Naive thymus-derived CD4-positive, alpha-beta T cell (primary cell): ENCODE data around the gene FOXO3. TPM values are rescaled to one million over a fixed set of nuclear protein-coding genes. Genes with fewer than 3 reads are reported as not detected.
"Not testable (repeated sequence)": the region's sequence is repeated elsewhere in the genome, so short reads cannot be mapped to it uniquely, and the experiment has no call there.

Experiments used
- ATAC-seq: fragments of 150-1000 bp; cut with Tn5 transposase; 2 replicates; pipeline ENCODE4 v1.10.0; 2021; ENCODE audit warnings: mild to moderate bottlenecking, moderate library complexity
- CTCF ChIA-PET: fragments of 350-600 bp; sonication (Branson Sonifier 250); formaldehyde crosslinking; loops from one replicate; lab custom pipeline; 2021; ENCODE audit warnings: antibody characterized with exemption; lab: Charles Lee
- POLR2A ChIA-PET: fragments of 350-600 bp; sonication (Branson Sonifier 250); formaldehyde crosslinking; loops from one replicate; lab custom pipeline; 2021; ENCODE audit warnings: antibody characterized with exemption, inconsistent platforms; lab: Charles Lee
- DNase-seq, 9 donors: peaks; one replicate each; pipeline versions ENCODE4 v3.0.0 to v3.0.0-alpha.2; 2020 to 2022; ENCODE audit warnings: mixed read lengths in 1 of 9
- H3K27ac ChIP-seq: one replicate; pipeline ENCODE4 v1.7.0; 2013; ENCODE audit warnings: mild to moderate bottlenecking, low read depth, low read length, moderate library complexity
- H3K27me3 ChIP-seq, 2 donors: one replicate each; pipeline ENCODE4 v1.7.0; 2013; ENCODE audit warnings: low read length in 2 of 2, mild to moderate bottlenecking in 2 of 2, moderate library complexity in 2 of 2; ENCODE audit not compliant: control insufficient read depth in 2 of 2, insufficient read depth in 2 of 2
- H3K36me3 ChIP-seq, 3 experiments: 1 replicate in 2 of 3; 2 replicates in 1 of 3; pipeline ENCODE4 v1.7.0; 2013; ENCODE audit warnings: low read length in 3 of 3, mild to moderate bottlenecking in 3 of 3, moderate library complexity in 1 of 3; ENCODE audit not compliant: insufficient read depth in 3 of 3, control insufficient read depth in 2 of 3
- H3K4me1 ChIP-seq, 2 donors: one replicate each; pipeline ENCODE4 v1.7.0; 2013; ENCODE audit warnings: low read length in 2 of 2, mild to moderate bottlenecking in 2 of 2, moderate library complexity in 1 of 2; ENCODE audit not compliant: control insufficient read depth in 2 of 2, insufficient read depth in 2 of 2
- H3K4me3 ChIP-seq: 2 replicates; pipeline ENCODE4 v1.7.0; 2013; ENCODE audit warnings: mild to moderate bottlenecking, low read length
- H3K9me3 ChIP-seq, 3 experiments: 1 replicate in 2 of 3; 2 replicates in 1 of 3; pipeline ENCODE4 v1.7.0; 2013; ENCODE audit warnings: low read length in 3 of 3; ENCODE audit not compliant: control insufficient read depth in 2 of 3
- H3K27ac Mint-ChIP-seq, 9 donors: one replicate each; pipeline ENCODE4 v1.8.0; 2020 to 2022; ENCODE audit warnings: mixed read lengths in 9 of 9, mild to moderate bottlenecking in 8 of 9, moderate library complexity in 5 of 9, inconsistent platforms in 2 of 9
- H3K27me3 Mint-ChIP-seq, 5 donors: one replicate each; pipeline ENCODE4 v1.8.0; 2021 to 2022; ENCODE audit warnings: mixed read lengths in 5 of 5, mild to moderate bottlenecking in 1 of 5
- H3K36me3 Mint-ChIP-seq, 5 donors: one replicate each; pipeline ENCODE4 v1.8.0; 2020 to 2022; ENCODE audit warnings: mixed read lengths in 5 of 5, mild to moderate bottlenecking in 3 of 5, inconsistent platforms in 1 of 5
- H3K4me1 Mint-ChIP-seq, 7 donors: one replicate each; pipeline ENCODE4 v1.8.0; 2020 to 2022; ENCODE audit warnings: mixed read lengths in 7 of 7, mild to moderate bottlenecking in 3 of 7, inconsistent platforms in 1 of 7
- H3K4me3 Mint-ChIP-seq, 10 donors: one replicate each; pipeline ENCODE4 v1.8.0; 2020 to 2022; ENCODE audit warnings: mild to moderate bottlenecking in 10 of 10, mixed read lengths in 10 of 10, moderate library complexity in 6 of 10, inconsistent platforms in 2 of 10
- H3K9me3 Mint-ChIP-seq, 11 donors: one replicate each; pipeline ENCODE4 v1.8.0; 2020 to 2022; ENCODE audit warnings: mixed read lengths in 11 of 11, mild to moderate bottlenecking in 4 of 11, inconsistent platforms in 1 of 11, moderate library complexity in 1 of 11
- intact Hi-C, 2 donors: fragments of 100-400 bp; cut with micrococcal nuclease; formaldehyde crosslinking; loops; one replicate each; pipeline ENCODE4 v1.15.1; 2023
- polyA plus RNA-seq, 2 donors: library from polyadenylated mRNA; unstranded; fragments of 300-500 nt; fragmentation: Illumina TruSeq; gene quantifications; one replicate each; pipeline ENCODE4 v1.2.3, GENCODE V29; 2021
- total RNA-seq, 6 experiments: library from RNA in 5 of 6; stranded (reverse) in 5 of 6; gene quantifications; 1 replicate in 5 of 6; 2 replicates in 1 of 6; pipeline ENCODE4 v1.2.3 and lab custom pipeline; 2021 to 2026

The FOXO3 gene
- total and polyA plus RNA-seq, 7 experiments from 2014 or later: 11.6 to 39.5 (median 20.5) TPM

- Histone ChIP-seq H3K9me3 (no peaks in the 10 kb centered on the region), H3K27ac (no peak overlapping the region), H3K4me3 (no peak overlapping the region), H3K4me1 (no peaks in the 10 kb centered on the region), H3K27me3 (no peaks in the 10 kb centered on the region), H3K36me3 (no peaks in the 10 kb centered on the region)
- ChIA-PET POLR2A (no interaction called here), CTCF (interaction anchor here (0.6 to 0.8 kb wide), 4 partner anchors 21 to 782 kb away, joined by 3 to 7 read pairs (median 5); no protein-coding TSS in a partner anchor)
- Mint-ChIP-seq H3K27ac (no peak overlapping the region), H3K4me3 (no peak overlapping the region), H3K36me3 (peaks cover 0 to 8% (median 2%) of the 10 kb centered on the region in 5 donors), H3K9me3 (no peaks in the 10 kb centered on the region), H3K4me1 (no peaks in the 10 kb centered on the region), H3K27me3 (peaks cover 0 to 9% (median 0%) of the 10 kb centered on the region in 5 donors)
- DNase-seq (peak in 3 of 9 donors; percentile 7 to 28 (median 17)), ATAC-seq (peak; percentile 47)
- intact Hi-C loops: loop anchor here (1.0 to 10.0 kb wide), 6 partner anchors 276 to 1392 kb away; no protein-coding TSS in a partner anchor
Observed at GRCh38 chr6:108526739-108527174, 34.0 kb upstream of the FOXO3 start.

- intact Hi-C loops: loop anchor here (10.0 kb wide), 2 partner anchors 544 to 1394 kb away; no protein-coding TSS in a partner anchor
- Mint-ChIP-seq H3K4me1 (no peaks in the 10 kb centered on the region), H3K9me3 (no peaks in the 10 kb centered on the region), H3K27ac (no peak overlapping the region), H3K27me3 (peaks cover 0 to 15% (median 0%) of the 10 kb centered on the region in 5 donors), H3K4me3 (no peak overlapping the region), H3K36me3 (no peaks in the 10 kb centered on the region)
- DNase-seq: no peak
- H3K36me3 ChIP-seq: no peaks in the 10 kb centered on the region
- no peak for ATAC-seq
- no peaks in the 10 kb centered on the region for H3K27me3 ChIP-seq
- ChIA-PET CTCF (no interaction called here), POLR2A (no interaction called here)
- no peak overlapping the region for H3K4me3 ChIP-seq
- no peaks in the 10 kb centered on the region for H3K4me1 ChIP-seq
- no peak overlapping the region for H3K27ac ChIP-seq
- H3K9me3 ChIP-seq: no peaks in the 10 kb centered on the region
Observed at GRCh38 chr6:108528878-108529277, 31.8 kb upstream of the FOXO3 start.

GRCh38 chr6:108531332-108531731 lies 29.4 kb upstream of the FOXO3 start:
- Mint-ChIP-seq H3K27me3 (peaks cover 0 to 22% (median 0%) of the 10 kb centered on the region in 5 donors), H3K36me3 (no peaks in the 10 kb centered on the region), H3K4me1 (no peaks in the 10 kb centered on the region), H3K9me3 (no peaks in the 10 kb centered on the region), H3K27ac (no peak overlapping the region), H3K4me3 (no peak overlapping the region)
- intact Hi-C loops: no loop called here
- no peak overlapping the region for H3K27ac ChIP-seq
- H3K36me3 ChIP-seq: no peaks in the 10 kb centered on the region
- no peak overlapping the region for H3K4me3 ChIP-seq
- DNase-seq (no peak), ATAC-seq (no peak)
- ChIA-PET CTCF (no interaction called here), POLR2A (no interaction called here)
- no peaks in the 10 kb centered on the region for H3K4me1 ChIP-seq
- H3K27me3 ChIP-seq: no peaks in the 10 kb centered on the region
- no peaks in the 10 kb centered on the region for H3K9me3 ChIP-seq

DNA sequence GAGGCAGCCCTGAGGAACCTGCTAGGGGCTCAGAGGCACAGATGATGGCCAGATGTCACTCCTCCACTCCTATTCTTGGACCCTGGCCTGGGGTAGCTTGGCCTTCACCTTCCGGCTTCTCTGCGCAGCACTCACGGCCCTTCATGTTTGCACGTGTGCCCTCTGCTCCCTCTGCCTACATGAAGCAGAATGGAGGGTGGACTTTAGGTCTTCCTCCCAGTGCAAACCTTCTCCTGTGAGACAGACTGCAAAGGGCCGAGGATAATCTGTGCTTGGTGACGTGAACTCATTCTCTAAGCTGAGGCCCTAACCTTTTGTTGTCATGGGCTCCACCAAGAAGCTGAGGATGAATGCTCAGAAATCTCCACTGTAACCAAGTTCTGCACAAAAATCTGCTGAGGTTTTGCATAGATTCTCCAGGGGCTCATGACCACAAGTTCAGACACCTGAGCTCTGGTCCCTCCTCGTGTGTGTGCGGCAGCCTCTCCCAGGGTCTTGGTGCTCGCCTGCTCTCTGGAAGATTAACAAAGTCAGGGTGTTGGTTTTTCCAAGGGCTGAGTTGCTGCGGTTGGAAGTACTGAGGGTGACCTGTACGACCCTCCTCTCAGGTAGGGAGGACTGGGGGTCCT lies 25.5 kb upstream of the FOXO3 start:
- DNase-seq: no peak
- ChIA-PET POLR2A (no interaction called here), CTCF (interaction anchor here (1.2 kb wide), 1 partner anchor 538 kb away, joined by 4 read pairs; no protein-coding TSS in a partner anchor)
- Histone ChIP-seq H3K36me3 (no peaks in the 10 kb centered on the region), H3K4me3 (no peak overlapping the region), H3K9me3 (no peaks in the 10 kb centered on the region), H3K27ac (no peak overlapping the region), H3K27me3 (no peaks in the 10 kb centered on the region), H3K4me1 (no peaks in the 10 kb centered on the region)
- no peaks in the 10 kb centered on the region for H3K4me1 Mint-ChIP-seq
- ATAC-seq: no peak
- H3K4me3 Mint-ChIP-seq: no peak overlapping the region
- H3K36me3 Mint-ChIP-seq: peaks cover 0 to 2% (median 0%) of the 10 kb centered on the region in 5 donors
- H3K27me3 Mint-ChIP-seq: peaks cover 0 to 41% (median 6%) of the 10 kb centered on the region in 5 donors
- peak overlapping the region in 1 of 9 donors; percentile 6 for H3K27ac Mint-ChIP-seq
- intact Hi-C loops: no loop called here
- peaks cover 0 to 7% (median 0%) of the 10 kb centered on the region in 11 donors for H3K9me3 Mint-ChIP-seq

- H3K4me3 Mint-ChIP-seq, H3K4me1 ChIP-seq, H3K4me3 ChIP-seq, H3K36me3 Mint-ChIP-seq, POLR2A ChIA-PET, H3K27ac Mint-ChIP-seq, H3K9me3 Mint-ChIP-seq, H3K27ac ChIP-seq, ATAC-seq, H3K4me1 Mint-ChIP-seq, intact Hi-C loops, H3K36me3 ChIP-seq, DNase-seq, H3K27me3 ChIP-seq, H3K9me3 ChIP-seq: not testable (repeated sequence)
- CTCF ChIA-PET: interaction anchor here (1.2 kb wide), 2 partner anchors 11 to 537 kb away, joined by 4 to 6 read pairs; no protein-coding TSS in a partner anchor
- H3K27me3 Mint-ChIP-seq: peaks cover 0 to 39% (median 6%) of the 10 kb centered on the region in 5 donors
Observed at GRCh38 chr6:108535920-108536535, 24.7 kb upstream of the FOXO3 start.

GRCh38 chr6:108541843-108542759 lies 18.6 kb upstream of the FOXO3 start:
- Histone ChIP-seq H3K27ac (no peak overlapping the region), H3K36me3 (no peaks in the 10 kb centered on the region), H3K9me3 (no peaks in the 10 kb centered on the region), H3K4me1 (peaks cover 8 to 11% of the 10 kb centered on the region in 2 donors), H3K27me3 (no peaks in the 10 kb centered on the region), H3K4me3 (no peak overlapping the region)
- peak in 8 of 9 donors; percentile 41 to 77 (median 70) for DNase-seq
- Mint-ChIP-seq H3K27ac (peak overlapping the region in 1 of 9 donors; percentile 33), H3K9me3 (peaks cover 0 to 7% (median 0%) of the 10 kb centered on the region in 11 donors), H3K4me3 (peak overlapping the region in 7 of 10 donors; percentile 2 to 67 (median 31)), H3K36me3 (peaks cover 0 to 2% (median 0%) of the 10 kb centered on the region in 5 donors), H3K27me3 (peaks cover 0 to 52% (median 6%) of the 10 kb centered on the region in 5 donors), H3K4me1 (peaks cover 7 to 18% (median 8%) of the 10 kb centered on the region in 7 donors)
- intact Hi-C loops: loop anchor here (1.0 to 5.0 kb wide), 10 partner anchors 15 to 1495 kb away; partner anchors contain the start of gene CD164 (in 1 of the 2)
- CTCF ChIA-PET: interaction anchor here (0.6 to 8.8 kb wide), 27 partner anchors 9 to 1498 kb away, joined by 3 to 143 read pairs (median 4); no protein-coding TSS in a partner anchor
- peak; percentile 84 for ATAC-seq
- POLR2A ChIA-PET: interaction anchor here (0.6 to 1.6 kb wide), 4 partner anchors 16 to 537 kb away, joined by 3 to 4 read pairs (median 3); no protein-coding TSS in a partner anchor
